ENCODE data around the gene ALDH1A2.
"Not testable (repeated sequence)": the region's sequence is repeated elsewhere in the genome, so short reads cannot be mapped to it uniquely, and the experiment has no call there.

Gene ALDH1A2

DNA sequence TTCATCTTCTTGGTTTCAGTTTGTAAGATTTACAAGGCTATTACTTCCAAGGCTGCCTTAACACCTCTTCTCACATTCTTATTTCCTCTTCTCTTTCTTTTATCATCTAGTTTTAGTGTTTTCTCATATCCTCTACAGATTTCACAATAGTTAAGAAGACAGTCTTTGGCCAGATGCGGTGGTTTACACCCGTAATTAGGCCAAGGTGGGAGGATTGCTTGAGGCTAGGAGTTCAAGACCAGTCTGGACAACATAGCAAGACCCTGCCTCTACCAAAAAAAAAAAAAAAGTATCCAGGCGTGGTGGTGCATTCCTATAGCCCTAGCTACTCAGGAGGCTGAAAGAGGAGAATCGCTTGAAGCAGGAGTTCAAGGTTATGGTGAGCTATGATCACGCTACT is 3.5 kb upstream of the ALDH1A2 start:
- FAIRE-seq (no peak), DNase-seq (ENCODE audit: low spot score) (no peak)

DNA sequence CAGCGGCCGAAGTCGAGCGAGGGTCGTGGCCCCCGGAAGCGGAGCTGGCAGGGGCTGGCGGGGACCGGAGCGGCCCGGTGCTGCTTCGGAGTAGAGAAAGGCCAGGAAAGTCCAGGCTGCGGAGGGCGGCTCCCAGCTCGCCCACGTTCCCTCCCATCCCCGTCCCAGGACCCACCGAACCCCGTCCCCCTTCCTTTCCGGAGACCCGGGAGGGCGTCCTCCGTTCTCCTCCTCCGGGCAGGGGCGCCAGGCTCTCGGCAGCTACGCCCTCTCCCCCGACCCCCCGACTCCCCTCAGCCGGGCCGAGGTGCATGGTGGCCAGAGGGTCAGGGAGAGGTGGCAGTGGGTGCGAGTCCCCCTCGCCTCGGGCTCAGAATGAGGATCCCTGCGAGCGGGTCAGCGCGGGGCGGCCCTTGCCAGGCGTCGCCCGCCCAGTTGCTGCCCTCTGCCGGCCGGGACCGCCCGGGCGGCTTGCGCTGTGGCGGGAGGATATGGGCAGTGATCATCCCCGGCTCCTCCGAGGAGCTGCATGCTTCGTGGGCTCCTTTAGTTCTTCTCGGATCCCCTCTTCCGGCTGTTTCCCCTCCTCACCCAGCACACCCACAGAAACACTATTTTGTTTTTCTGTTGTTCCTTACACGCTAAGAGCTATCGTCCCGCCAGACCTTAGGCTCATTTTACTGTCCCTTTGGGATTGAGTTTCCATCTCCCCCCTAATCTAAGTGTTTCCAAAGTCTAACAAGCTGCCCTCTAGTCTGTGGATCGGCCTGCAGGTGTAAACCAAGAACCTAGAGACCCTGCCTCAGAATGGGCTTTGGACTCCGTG is 744 bp upstream of the ALDH1A2 start:
- DNase-seq (ENCODE audit: low spot score) (peak; percentile 53), FAIRE-seq (peak; percentile 46)

DNA sequence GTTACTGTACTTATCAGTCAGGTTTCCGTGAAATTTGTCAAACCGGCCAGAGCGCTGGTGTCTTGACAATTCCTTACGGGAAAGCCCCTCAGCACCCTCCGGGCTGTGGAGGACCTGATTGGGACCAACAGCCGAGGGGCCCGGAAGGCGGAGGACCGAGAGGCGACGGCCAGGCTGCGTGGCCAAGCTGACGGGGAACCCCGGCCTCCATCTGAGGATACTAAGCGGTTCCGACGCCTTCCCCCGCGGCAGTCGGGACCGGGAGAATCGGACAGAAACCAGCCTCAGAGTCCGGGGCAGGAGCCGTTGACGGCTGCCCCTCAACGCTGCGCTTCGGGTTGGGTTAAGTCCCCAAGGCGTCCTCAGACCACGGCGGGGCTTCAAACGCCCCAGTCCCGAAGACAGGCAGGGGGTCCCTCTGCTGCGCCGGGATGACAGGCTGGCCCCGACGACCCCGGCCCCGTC is 499 bp downstream of the ALDH1A2 start:
- no peak for FAIRE-seq
- no peak for DNase-seq (ENCODE audit: low spot score)

DNA sequence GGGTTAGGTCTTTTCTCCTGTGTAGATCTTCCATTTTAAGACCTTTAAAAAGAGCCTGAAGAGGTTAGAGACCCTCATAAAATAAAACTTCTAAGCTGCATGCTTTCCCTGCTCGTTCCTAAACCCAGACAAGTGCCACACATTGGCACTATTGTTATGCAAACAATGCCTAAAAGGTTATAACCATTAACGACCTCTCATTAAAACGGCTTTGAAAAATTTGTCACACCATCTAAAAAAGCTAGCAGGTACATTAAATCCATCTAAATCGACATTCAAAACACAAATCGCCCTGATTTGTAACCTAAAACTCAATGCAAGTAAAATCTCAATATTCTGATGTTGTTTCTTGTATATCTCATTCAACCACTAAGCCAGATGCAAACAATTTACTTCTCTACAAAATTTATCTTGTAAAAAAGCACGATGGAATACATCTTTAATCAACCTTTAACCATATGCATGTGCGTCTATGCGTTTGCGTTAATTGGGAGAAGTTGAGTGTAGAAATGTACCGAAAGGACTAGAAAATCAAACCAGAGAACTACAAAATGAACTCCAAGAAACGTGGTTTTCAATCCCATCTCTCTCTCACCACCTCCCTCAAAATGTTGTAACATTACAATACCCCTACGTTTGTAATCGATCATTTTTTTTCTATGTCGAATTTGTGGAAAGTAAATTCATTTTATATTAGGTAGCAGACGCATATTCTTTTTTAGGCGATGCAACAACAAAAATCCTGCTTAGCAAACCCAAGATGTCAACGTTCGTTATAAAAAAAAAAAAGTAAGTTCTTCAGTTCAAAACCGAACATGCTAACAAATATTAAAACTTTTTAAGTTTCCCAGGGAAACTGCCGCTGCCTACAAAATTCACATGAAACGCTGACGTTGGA is 1.2 kb downstream of the ALDH1A2 start:
- no peak for DNase-seq (ENCODE audit: low spot score)
- no peak for FAIRE-seq

DNA sequence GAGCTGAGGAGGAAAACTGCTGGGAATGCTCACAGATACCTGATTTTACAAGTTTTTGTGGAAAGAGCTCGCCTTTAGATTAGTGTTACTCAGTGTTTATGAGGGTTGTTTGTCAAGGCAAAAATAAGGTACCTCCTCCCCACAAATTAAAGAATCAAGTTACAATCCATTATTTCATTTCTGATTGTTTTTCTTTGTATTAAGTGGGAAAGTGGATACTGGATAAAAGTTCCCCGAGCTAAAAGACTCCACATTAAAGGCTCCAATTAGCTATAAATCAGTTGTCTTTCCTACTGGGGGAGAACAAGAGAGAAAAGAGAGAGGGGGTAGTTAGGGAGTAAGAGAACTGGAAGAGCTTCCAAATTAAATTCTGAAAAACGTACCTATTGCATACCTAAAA is 1.9 kb downstream of the ALDH1A2 start:
- DNase-seq (ENCODE audit: low spot score) (no peak), FAIRE-seq (no peak)

DNA sequence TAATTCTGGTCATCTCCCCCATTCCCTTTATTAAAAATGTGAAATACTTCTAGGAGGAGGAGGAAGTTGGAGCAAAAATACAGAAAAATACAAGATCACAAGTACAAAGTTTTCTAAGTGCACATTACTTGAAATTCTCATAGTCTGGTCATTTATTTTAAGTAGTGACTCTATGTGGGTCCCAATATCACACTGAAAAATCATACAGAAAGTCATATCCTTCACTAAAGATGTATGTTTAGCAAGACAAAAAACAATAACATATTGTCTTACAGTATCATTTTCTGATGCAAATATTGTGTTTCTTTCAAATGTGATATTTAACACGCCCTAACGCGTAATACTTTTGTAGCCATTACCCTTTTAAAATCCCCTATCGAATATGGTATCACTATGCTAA is 2.5 kb downstream of the ALDH1A2 start:
- DNase-seq (ENCODE audit: low spot score) (no peak), FAIRE-seq (no peak)

DNA sequence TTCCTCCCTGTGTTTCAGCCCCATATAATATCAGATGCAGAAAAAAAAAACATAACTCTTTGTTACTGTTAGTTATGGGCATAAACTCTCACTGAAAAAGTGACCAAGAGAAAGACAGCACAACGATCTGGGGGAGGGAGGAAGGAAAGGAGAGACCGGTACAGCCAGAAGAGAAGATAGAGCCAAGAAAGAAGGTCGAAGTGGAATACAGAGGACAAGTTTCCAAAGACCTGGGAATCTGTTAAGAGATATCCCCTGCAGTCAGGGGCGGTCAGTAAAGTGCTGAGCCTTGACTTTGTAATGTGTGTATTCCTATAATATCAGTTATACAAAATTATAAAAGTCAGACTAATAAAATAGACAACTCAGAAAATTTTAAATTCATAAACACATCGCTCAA is 3.3 kb downstream of the ALDH1A2 start:
- peak; percentile 40 for FAIRE-seq
- DNase-seq (ENCODE audit: low spot score), result no peak

DNA sequence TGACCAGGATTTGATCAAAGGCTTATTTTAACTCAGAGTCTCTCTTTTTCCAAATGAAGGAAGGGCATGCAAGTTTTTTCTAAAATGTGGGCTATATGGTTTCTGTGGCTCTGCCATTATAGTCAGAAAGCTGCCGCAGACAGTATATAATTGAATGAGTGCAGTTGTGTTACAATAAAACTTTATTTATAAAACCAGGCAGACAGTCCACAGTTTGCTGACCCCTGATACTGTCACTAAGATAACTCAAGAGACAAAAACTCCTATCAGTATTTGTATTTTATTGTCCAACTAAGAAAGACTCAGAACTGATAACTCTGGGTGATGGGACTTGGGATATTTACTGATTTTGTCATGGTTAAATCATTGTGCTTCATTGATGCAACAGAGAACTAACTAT is 4.9 kb downstream of the ALDH1A2 start:
- no peak for DNase-seq (ENCODE audit: low spot score)
- no peak for FAIRE-seq

DNA sequence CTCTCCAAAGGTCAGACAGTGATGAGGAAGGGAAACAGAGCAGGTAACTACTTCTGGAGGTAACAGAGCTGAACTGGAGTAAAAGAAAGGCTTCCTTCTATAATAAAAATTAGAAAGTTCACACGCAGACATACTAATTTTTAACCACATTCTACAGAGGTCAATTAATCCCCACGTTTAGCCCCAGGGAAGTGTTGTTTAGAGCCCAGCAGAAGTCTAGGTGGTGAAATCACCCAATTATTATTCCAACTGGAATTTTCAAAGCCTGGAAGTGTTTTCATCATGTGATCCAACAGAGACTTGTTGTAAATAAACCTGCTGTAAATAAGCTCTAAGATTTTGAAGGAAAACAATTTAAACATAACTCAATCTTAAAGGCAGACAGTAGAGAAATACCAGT is 6.8 kb downstream of the ALDH1A2 start:
- FAIRE-seq (no peak), DNase-seq (ENCODE audit: low spot score) (no peak)

DNA sequence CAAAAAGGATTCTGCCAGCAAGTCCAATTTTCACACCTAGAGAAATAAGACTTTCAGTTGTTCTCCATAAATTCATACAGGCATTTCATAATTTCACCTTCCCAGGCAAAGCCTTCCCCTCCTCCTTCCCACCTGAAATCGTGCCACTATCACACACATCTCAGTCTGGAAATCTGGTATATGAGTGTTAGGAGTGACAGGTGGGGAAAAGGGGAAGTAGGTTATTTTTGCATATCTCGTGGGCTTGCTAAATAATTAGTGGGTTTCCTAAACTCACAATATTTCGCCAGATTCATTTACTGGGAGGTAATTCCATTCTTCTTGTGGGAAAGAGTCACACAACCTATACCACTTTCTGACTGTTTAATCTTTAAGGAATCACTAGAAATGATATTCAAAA is 7.4 kb downstream of the ALDH1A2 start:
- DNase-seq (ENCODE audit: low spot score) (no peak), FAIRE-seq (no peak)

DNA sequence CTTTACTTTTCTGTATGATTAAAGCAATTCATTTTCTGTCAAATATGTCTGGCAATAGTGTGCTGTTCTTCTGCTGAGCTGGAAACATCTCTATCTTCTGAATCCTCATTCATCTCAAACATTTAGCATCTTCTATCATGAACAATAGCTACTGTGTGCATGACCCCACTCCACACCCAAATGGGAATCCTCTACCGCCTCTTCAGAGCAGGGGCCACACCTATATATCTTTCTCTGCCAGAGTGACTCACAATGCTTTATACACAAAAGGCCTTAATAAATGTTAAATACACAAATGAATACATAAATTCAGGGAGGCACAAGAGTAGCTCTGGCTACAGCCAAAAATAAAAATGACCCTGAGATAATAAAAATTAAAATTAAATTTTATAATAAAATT is 8.0 kb downstream of the ALDH1A2 start:
- no peak for FAIRE-seq
- peak; percentile 45 for DNase-seq (ENCODE audit: low spot score)

DNA sequence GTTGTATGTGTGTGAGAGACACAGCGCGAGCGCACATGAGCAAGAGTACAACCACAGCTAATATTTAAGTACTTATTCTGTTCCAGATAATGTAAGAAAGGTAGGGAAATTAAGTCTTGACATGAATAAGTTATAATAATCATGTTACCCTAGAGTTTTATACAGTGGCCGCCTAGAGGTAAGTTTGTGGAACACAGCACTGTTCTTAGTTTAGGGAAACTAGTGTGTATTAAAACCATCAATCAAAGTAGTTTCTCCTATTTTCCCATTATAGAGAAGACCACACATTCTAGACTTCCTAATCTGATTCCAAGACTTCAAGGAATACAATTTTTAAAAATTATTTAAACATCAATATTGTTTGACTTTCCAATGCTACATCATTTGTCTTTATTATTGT is 9.5 kb downstream of the ALDH1A2 start:
- FAIRE-seq (no peak), DNase-seq (ENCODE audit: low spot score) (no peak)

DNA sequence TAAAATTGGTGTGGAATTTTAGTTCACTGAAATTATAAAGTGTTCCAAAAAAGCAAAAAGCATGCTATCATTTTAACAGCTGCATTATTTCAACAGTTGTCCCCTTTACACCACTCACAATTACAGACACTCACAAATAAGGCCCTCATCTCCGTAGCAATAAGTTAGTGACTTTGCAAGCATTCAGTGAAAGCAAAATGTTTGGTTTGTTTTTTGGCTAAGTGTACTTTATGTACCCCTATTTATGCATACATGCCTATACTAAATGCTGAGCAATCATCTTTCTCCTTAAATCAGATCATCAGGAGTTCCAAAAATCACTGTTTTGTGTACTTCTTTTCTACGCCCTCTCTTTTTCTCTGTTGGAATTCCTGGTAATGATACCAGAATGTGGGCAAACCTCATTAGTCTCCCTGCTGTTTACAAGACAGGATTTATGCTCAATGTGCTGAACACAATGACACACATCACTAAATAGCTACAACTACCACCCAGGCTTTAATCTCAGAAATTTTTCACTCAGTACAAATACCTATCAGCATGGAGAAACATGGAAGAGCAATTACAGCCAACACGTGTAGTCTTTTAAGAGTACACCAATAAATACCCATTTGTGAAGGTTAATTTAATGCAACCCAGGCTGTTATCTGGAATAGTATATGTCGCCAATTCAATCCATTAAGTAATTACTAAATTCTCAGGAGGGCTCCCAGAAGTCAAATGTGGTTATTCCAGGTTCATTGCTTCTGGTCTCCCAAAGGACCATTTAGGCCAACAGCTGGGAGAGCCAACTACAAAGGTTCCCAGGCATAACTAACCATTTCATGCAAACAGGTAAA is 12.0 kb downstream of the ALDH1A2 start:
- DNase-seq (ENCODE audit: low spot score) (no peak), FAIRE-seq (no peak)

DNA sequence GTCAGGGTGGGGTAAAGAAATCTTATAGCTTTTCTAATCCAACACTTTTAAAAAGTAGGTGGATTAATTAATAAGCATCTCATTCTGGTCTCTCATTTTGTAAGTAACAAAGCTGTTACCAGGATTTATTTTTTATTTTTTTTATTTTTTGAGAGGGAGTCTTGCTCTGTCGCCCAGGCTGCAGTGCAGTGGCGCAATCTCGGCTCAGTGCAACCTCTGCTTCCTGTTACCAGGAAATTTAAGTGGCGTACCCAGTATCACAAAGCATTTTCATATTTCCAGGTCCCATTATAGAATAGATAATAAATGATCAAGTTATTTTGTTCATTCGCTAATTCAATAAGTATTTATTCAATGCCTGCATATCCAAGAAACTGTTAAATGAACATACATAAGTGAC is 13.2 kb downstream of the ALDH1A2 start:
- FAIRE-seq (no peak), DNase-seq (ENCODE audit: low spot score) (no peak)

DNA sequence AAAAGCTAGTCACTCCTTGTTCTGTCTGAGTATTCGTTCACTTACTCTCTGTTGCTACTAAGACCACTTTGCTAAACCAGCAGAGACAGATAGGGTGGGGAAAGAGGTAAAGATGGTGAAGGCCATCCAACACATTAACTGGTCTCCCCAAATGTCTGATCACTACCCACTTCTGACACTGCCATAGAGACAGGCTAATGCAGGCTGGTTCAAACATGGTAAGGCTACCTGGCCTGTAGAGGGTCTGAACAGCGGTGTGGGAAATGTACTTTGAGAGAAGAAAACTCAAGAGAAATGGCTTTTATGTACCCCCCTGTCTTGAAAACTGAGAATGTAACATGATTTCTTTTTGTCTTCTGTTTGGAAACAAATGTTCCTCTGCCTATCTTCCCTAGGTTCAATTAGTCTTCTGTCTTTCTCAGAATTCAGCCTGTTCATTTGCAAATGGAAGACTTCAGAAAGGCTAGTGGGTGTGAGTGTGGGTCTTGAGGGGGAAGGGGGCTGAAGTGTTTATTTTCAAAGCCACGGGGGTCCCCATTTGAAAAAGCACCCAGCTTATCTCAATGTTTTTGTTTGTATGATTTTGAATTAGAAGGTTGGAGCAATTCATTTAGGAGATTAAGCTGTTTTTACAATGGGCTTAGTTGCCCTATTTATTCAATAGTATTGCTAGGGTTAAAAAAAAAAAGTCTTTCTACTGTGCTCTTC is 15.8 kb downstream of the ALDH1A2 start:
- FAIRE-seq (peak; percentile 83), DNase-seq (ENCODE audit: low spot score) (no peak)

DNA sequence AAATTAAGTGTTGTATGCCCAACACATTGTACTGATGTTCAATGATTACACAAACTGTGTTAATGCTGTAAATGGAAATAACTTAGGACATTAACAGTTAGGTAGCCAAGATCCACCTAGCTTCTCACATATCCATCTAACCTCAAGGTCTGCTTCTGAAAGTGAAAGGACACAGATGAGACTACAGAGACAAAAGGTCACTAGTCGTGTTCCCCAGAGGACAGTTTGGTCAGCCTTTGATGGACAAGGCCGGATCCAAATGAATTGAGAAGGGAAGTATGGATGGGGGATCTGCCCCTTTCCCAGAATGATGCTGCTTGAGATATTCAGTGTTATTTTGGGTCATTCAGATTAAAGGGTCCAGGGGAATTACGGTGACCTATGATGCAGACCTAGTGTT is 17.2 kb downstream of the ALDH1A2 start:
- FAIRE-seq (no peak), DNase-seq (ENCODE audit: low spot score) (no peak)

DNA sequence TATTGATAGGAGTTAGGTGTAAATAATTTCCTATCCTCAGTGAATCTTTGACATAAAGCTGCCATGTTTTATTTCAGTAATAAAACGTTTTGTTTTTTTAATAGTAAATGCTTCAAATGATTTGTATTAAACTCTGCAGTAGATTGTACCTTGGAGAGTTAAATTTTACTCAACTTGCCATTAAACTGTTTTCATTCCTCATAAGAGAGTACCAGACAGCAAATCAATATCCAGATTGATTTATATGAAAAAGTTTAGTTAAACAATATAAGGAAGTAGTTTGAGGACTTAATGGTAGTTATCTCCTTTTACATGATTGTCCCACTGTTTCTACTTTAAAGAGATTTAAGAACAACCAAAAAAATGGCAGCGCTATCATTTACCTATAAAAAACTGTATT is 18.4 kb downstream of the ALDH1A2 start:
- FAIRE-seq (no peak), DNase-seq (ENCODE audit: low spot score) (no peak)

DNA sequence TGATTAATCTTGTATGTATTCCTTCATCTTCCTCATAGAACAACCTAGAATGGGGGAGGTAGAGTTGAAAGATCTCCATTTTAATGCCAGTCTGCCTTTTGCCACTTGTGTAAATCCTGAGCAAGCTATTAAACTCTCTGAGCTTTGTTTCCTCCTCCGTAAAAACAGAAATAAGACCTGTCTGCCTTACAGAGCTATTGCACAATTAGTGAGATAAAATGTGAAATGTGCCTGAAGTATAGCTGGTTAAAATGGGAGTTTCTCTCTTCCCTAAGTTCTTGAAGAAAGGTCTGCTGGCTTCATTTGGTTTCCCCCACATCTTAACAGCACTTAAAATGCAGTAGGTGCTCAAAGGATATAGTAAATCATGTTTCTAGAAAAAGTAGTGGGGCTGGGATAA is 19.0 kb downstream of the ALDH1A2 start:
- no peak for FAIRE-seq
- no peak for DNase-seq (ENCODE audit: low spot score)

DNA sequence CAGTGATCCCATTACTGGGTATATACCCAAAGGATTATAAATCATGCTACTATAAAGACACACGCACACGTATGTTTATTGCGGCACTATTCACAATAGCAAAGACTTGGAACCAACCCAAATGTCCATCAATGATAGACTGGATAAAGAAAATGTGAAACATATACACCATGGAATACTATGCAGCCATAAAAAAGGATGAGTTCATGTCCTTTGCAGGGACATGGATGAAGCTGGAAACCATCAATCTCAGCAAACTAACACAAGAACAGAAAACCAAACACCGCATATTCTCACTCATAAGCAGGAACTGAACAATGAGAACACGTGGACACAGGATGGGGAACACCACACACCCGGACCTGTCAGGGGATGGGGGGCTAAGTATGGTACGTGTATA is 20.1 kb downstream of the ALDH1A2 start:
- not testable (repeated sequence) for DNase-seq (ENCODE audit: low spot score); FAIRE-seq

DNA sequence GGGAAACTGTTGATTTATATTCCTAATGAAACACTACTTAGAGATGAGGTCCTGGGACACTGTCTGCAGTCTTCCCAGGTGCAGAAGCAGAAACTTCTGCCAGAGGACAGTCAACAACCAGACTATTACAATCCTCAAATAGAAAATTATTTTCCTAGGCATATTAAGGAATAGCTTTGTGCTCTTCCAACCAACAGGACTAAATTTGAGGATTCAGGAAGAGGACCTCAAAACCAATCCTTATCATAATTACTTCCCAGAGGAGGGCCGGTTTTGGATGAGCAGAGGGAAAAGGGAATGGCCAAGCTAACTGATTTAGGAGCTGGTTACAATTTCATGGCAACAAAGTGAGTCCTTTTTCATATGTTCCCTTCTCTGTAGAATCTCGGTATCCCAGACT is 21.0 kb downstream of the ALDH1A2 start:
- FAIRE-seq, result no peak
- DNase-seq (ENCODE audit: low spot score), result no peak
